SU-DHL-6 (cell line): ENCODE measurements around the gene GOPC.

Source experiments
- CTCF ChIP-seq: fragments of 200-600 bp; sonication (generic); IDR thresholded peaks from one replicate; pipeline ENCODE4 v1.5.1; 2017; ENCODE audit warnings: antibody characterized with exemption, mild to moderate bottlenecking, low read length, moderate library complexity; ENCODE audit not compliant: insufficient read depth, poor library complexity, severe bottlenecking
- EZH2phosphoT487 ChIP-seq: fragments of 200-600 bp; sonication (generic), shearing (Covaris generic); conservative IDR thresholded peaks from 2 replicates; pipeline ENCODE4 v1.6.1; 2018; ENCODE audit warnings: mild to moderate bottlenecking, antibody characterized with exemption, low read length, moderate library complexity, mixed read lengths

DNA sequence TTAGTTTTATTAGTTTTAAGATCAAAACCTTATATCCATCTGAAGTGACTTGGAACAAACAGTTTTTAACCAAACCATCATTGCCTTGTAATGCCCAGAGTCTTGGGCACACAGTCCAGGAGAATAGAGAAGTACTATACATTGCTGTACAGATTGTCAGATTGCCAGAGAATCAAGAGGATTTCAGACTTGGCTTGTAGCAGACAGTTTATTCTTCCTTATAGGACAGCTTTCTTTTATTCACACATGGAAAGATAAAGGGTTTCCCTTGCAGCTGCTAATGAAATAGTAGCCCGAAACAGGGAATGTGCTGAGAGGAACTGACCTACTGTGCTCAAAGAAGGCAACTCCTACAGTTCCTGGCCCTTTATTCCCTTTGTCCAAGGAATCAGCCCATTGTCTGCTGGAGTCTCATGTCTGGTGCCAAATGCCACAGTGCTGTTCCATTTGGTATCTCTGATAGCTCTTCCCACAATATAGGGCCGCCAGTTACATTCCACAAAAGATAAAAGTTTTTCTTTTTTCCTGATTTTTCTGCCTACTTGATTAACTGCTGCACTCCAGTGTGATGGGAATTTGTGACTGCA lies 89.2 kb downstream of the GOPC start:
- TF ChIP-seq CTCF = no peak
- no peak for TF ChIP-seq EZH2phosphoT487
